Neural progenitor cell (in vitro differentiated cells): Measurements from ENCODE around the gene TSNAXIP1. TPM values are rescaled to one million over a fixed set of nuclear protein-coding genes. Genes with fewer than 3 reads are reported as not detected.

Experiments
- DNase-seq: peaks from one replicate; pipeline ENCODE4 v3.0.0-alpha.2; 2016; ENCODE audit warnings: low spot score
- H2AFZ ChIP-seq: fragments of 200-600 bp; sonication (generic); replicated peaks from 2 replicates; pipeline ENCODE4 v1.6.1; 2016; ENCODE audit warnings: antibody characterized with exemption
- H3F3A ChIP-seq: fragments of 200-600 bp; sonication (generic); 2 replicates; pipeline ENCODE4 v1.6.1; 2016; ENCODE audit warnings: antibody characterized with exemption, low read depth
- H3K27ac ChIP-seq: fragments of 200-600 bp; sonication (generic); 2 replicates; pipeline ENCODE4 v1.5.1; 2016; ENCODE audit warnings: mild to moderate bottlenecking
- H3K27me3 ChIP-seq: fragments of 200-600 bp; sonication (generic); 2 replicates; pipeline ENCODE4 v1.6.1; 2016; ENCODE audit warnings: mild to moderate bottlenecking, moderate library complexity
- H3K36me3 ChIP-seq: fragments of 200-600 bp; sonication (generic); 2 replicates; pipeline ENCODE4 v1.5.1; 2016
- H3K4me1 ChIP-seq: fragments of 200-600 bp; sonication (generic); 2 replicates; pipeline ENCODE4 v1.6.1; 2016; ENCODE audit warnings: mixed run types
- H3K4me2 ChIP-seq: fragments of 200-600 bp; sonication (generic); 2 replicates; pipeline ENCODE4 v1.6.1; 2016
- H3K4me3 ChIP-seq: fragments of 200-600 bp; sonication (generic); 2 replicates; pipeline ENCODE4 v1.5.1; 2016
- H3K79me2 ChIP-seq: fragments of 200-600 bp; sonication (generic); 2 replicates; pipeline ENCODE4 v1.6.1; 2016; ENCODE audit warnings: low read depth
- H3K9ac ChIP-seq: fragments of 200-600 bp; sonication (generic); 2 replicates; pipeline ENCODE4 v1.6.1; 2016
- H3K9me3 ChIP-seq: fragments of 200-600 bp; sonication (generic); 2 replicates; pipeline ENCODE4 v1.5.1; 2016; ENCODE audit warnings: low read depth
- H4K20me1 ChIP-seq: fragments of 200-600 bp; sonication (generic); 2 replicates; pipeline ENCODE4 v1.6.1; 2016; ENCODE audit warnings: low read depth
- H3K27ac Mint-ChIP-seq: 3 replicates; pipeline ENCODE4 v1.8.0; 2021; ENCODE audit warnings: mixed read lengths
- H3K27me3 Mint-ChIP-seq: 2 replicates; pipeline ENCODE4 v1.8.0; 2022; ENCODE audit warnings: low read depth, mild to moderate bottlenecking, inconsistent platforms, moderate library complexity, mixed read lengths; ENCODE audit not compliant: insufficient read depth
- H3K36me3 Mint-ChIP-seq: 3 replicates; pipeline ENCODE4 v1.8.0; 2021; ENCODE audit warnings: mixed read lengths
- H3K4me1 Mint-ChIP-seq: 3 replicates; pipeline ENCODE4 v1.8.0; 2021; ENCODE audit warnings: mixed read lengths
- H3K4me3 Mint-ChIP-seq: 3 replicates; pipeline ENCODE4 v1.8.0; 2021; ENCODE audit warnings: mild to moderate bottlenecking, moderate library complexity, mixed read lengths
- H3K9me3 Mint-ChIP-seq: 3 replicates; pipeline ENCODE4 v1.8.0; 2020; ENCODE audit warnings: mixed read lengths
- CTCF ChIP-seq: fragments of 200-600 bp; sonication (generic); IDR thresholded peaks from 2 replicates; pipeline ENCODE4 v1.5.1; 2017; ENCODE audit warnings: antibody characterized with exemption, mild to moderate bottlenecking
- EZH2 ChIP-seq: fragments of 200-600 bp; sonication (generic); IDR thresholded peaks from 2 replicates; pipeline ENCODE4 v1.6.1; 2017; ENCODE audit warnings: antibody characterized with exemption, mild to moderate bottlenecking, moderate library complexity
- EZH2phosphoT487 ChIP-seq: fragments of 200-600 bp; sonication (generic); IDR thresholded peaks from 2 replicates; pipeline ENCODE4 v1.6.1; 2017; ENCODE audit warnings: antibody characterized with exemption
- total RNA-seq: library from RNA; depleted of rRNA; stranded (reverse); fragments of >200 nt; gene quantifications from 2 replicates; pipeline ENCODE4 v1.2.3, GENCODE V29; 2015; ENCODE audit warnings: low replicate concordance

TSNAXIP1 gene
- total RNA-seq, 1 donor from 2014 or later, result 2.9 TPM

- DNase-seq, result no peak
- Histone ChIP-seq H3K4me1 (peaks cover 9% of the 10 kb centered on the region), H3K27me3 (no peaks in the 10 kb centered on the region), H4K20me1 (peaks cover 14% of the 10 kb centered on the region), H3K36me3 (no peaks in the 10 kb centered on the region), H3K9me3 (no peaks in the 10 kb centered on the region), H3K79me2 (peaks cover 46% of the 10 kb centered on the region), H2AFZ (no peak overlapping the region), H3K9ac (no peak overlapping the region), H3K27ac (peak overlapping the region; percentile 11), H3K4me3 (no peak overlapping the region), H3K4me2 (no peak overlapping the region), H3F3A (peaks cover 32% of the 10 kb centered on the region)
- Mint-ChIP-seq H3K9me3 (no peaks in the 10 kb centered on the region), H3K4me1 (peaks cover 18% of the 10 kb centered on the region), H3K36me3 (peaks cover 11% of the 10 kb centered on the region), H3K27me3 (peaks cover 5% of the 10 kb centered on the region), H3K27ac (no peak overlapping the region), H3K4me3 (no peak overlapping the region)
- TF ChIP-seq EZH2phosphoT487 (no peak), EZH2 (no peak), CTCF (no peak)
These were observed 64.6 kb downstream of the TSNAXIP1 start for GRCh38 chr16:67871256-67871655.

- peak overlapping the region; percentile 95 for H3K4me3 ChIP-seq
- H3K27me3 ChIP-seq, result no peaks in the 10 kb centered on the region
- H3K9me3 ChIP-seq, result no peaks in the 10 kb centered on the region
- H2AFZ ChIP-seq, result peak overlapping the region; percentile 94
- H3K4me3 Mint-ChIP-seq, result peak overlapping the region; percentile 96
- H3K4me1 Mint-ChIP-seq, result peaks cover 18% of the 10 kb centered on the region
- H3K36me3 Mint-ChIP-seq, result peaks cover 11% of the 10 kb centered on the region
- peak overlapping the region; percentile 79 for H3K27ac Mint-ChIP-seq
- peaks cover 32% of the 10 kb centered on the region for H3F3A ChIP-seq
- peaks cover 14% of the 10 kb centered on the region for H4K20me1 ChIP-seq
- H3K9me3 Mint-ChIP-seq, result no peaks in the 10 kb centered on the region
- H3K9ac ChIP-seq, result no peak overlapping the region
- peak overlapping the region; percentile 97 for H3K4me2 ChIP-seq
- peaks cover 5% of the 10 kb centered on the region for H3K27me3 Mint-ChIP-seq
- H3K36me3 ChIP-seq, result no peaks in the 10 kb centered on the region
- H3K4me1 ChIP-seq, result peaks cover 9% of the 10 kb centered on the region
- H3K27ac ChIP-seq, result peak overlapping the region; percentile 11
- no peak for DNase-seq
- H3K79me2 ChIP-seq, result peaks cover 36% of the 10 kb centered on the region
- TF ChIP-seq EZH2 (no peak), EZH2phosphoT487 (no peak), CTCF (no peak)
These were observed 65.5 kb downstream of the TSNAXIP1 start for GRCh38 chr16:67872131-67872630.

- Mint-ChIP-seq H3K4me3 (peak within 1 kb of the TSS; percentile 96), H3K27ac (peak within 1 kb of the TSS; percentile 83), H3K27me3 (peaks cover 5% of the 10 kb centered on the region), H3K4me1 (peaks cover 18% of the 10 kb centered on the region), H3K36me3 (peaks cover 11% of the 10 kb centered on the region), H3K9me3 (no peaks in the 10 kb centered on the region)
- Histone ChIP-seq H3K79me2 (peaks cover 30% of the 10 kb centered on the region), H3K9me3 (no peaks in the 10 kb centered on the region), H2AFZ (peak within 1 kb of the TSS; percentile 94), H4K20me1 (peaks cover 14% of the 10 kb centered on the region), H3K27ac (peak within 1 kb of the TSS; percentile 11), H3K4me3 (peak within 1 kb of the TSS; percentile 95), H3K27me3 (no peaks in the 10 kb centered on the region), H3K36me3 (no peaks in the 10 kb centered on the region), H3K4me1 (peaks cover 9% of the 10 kb centered on the region), H3K4me2 (peak within 1 kb of the TSS; percentile 97), H3F3A (peaks cover 32% of the 10 kb centered on the region), H3K9ac (peak within 1 kb of the TSS; percentile 89)
- TF ChIP-seq EZH2, result no peak
- TF ChIP-seq EZH2phosphoT487, result no peak
- no peak for TF ChIP-seq CTCF
- DNase-seq, result peak; percentile 75
These were observed 66.1 kb downstream of the TSNAXIP1 start, which contains the start of gene EDC4 for GRCh38 chr16:67872631-67873434. EDC4 (plus strand) TSS chr16:67873052; CDS start chr16:67873262, 210 bp downstream.
